Endodermal cell (in vitro differentiated cells): Measurements from ENCODE around the gene LILRB5. TPM values are rescaled to one million over a fixed set of nuclear protein-coding genes. Genes with fewer than 3 reads are reported as not detected.
"Not testable (repeated sequence)": the region's sequence is repeated elsewhere in the genome, so short reads cannot be mapped to it uniquely, and the experiment has no call there.

Experiments
- DNase-seq: peaks from one replicate; pipeline ENCODE4 v3.0.0-alpha.2; 2017
- H3K27ac ChIP-seq: 2 replicates; pipeline ENCODE4 v1.5.1; 2013; ENCODE audit warnings: mild to moderate bottlenecking, low read depth, low read length, moderate library complexity
- H3K27me3 ChIP-seq: 2 replicates; pipeline ENCODE4 v1.6.1; 2013; ENCODE audit warnings: mild to moderate bottlenecking, low read length, moderate library complexity; ENCODE audit not compliant: insufficient read depth, control insufficient read depth, poor library complexity, severe bottlenecking
- H3K36me3 ChIP-seq: 2 replicates; pipeline ENCODE4 v1.7.0; 2013; ENCODE audit warnings: mild to moderate bottlenecking, low read length, moderate library complexity; ENCODE audit not compliant: control insufficient read depth, insufficient read depth
- H3K4me1 ChIP-seq: one replicate; pipeline ENCODE4 v1.7.0; 2013; ENCODE audit warnings: low read length; ENCODE audit not compliant: control insufficient read depth, insufficient read depth
- H3K4me3 ChIP-seq: 2 replicates; pipeline ENCODE4 v1.5.1; 2013; ENCODE audit warnings: mild to moderate bottlenecking, low read length, moderate library complexity
- H3K9ac ChIP-seq: 2 replicates; pipeline ENCODE4 v1.6.1; 2013; ENCODE audit warnings: mild to moderate bottlenecking, low read length, moderate library complexity; ENCODE audit not compliant: poor library complexity, severe bottlenecking; ENCODE audit errors: extremely low read depth
- H3K9me3 ChIP-seq: 2 replicates; pipeline ENCODE4 v1.6.1; 2013; ENCODE audit warnings: mild to moderate bottlenecking, low read length, moderate library complexity; ENCODE audit not compliant: control insufficient read depth
- H3K27ac Mint-ChIP-seq: 2 replicates; pipeline ENCODE4 v1.8.0; 2020; ENCODE audit warnings: mixed read lengths
- H3K27me3 Mint-ChIP-seq: 2 replicates; pipeline ENCODE4 v1.8.0; 2021; ENCODE audit warnings: mild to moderate bottlenecking, mixed read lengths; ENCODE audit not compliant: insufficient read depth
- H3K36me3 Mint-ChIP-seq: 2 replicates; pipeline ENCODE4 v1.8.0; 2020; ENCODE audit warnings: low read depth, mixed read lengths
- H3K4me1 Mint-ChIP-seq: 2 replicates; pipeline ENCODE4 v1.8.0; 2020; ENCODE audit warnings: mixed read lengths
- H3K4me3 Mint-ChIP-seq: 2 replicates; pipeline ENCODE4 v1.8.0; 2020; ENCODE audit warnings: mild to moderate bottlenecking, moderate library complexity, mixed read lengths
- H3K9me3 Mint-ChIP-seq: 2 replicates; pipeline ENCODE4 v1.8.0; 2020; ENCODE audit warnings: mild to moderate bottlenecking, mixed read lengths
- CTCF ChIP-seq: fragments of 200-600 bp; sonication (generic); conservative IDR thresholded peaks from 2 replicates; pipeline ENCODE4 v1.5.0; 2021; ENCODE audit warnings: antibody characterized with exemption, mild to moderate bottlenecking
- WGBS, 2 experiments: methylation state at CpG; one replicate each; pipeline versions ENCODE4 v1.1.5 to v1.1.7; 2013; ENCODE audit warnings: missing lambda C conversion rate in 2 of 2, mixed read lengths in 1 of 2; ENCODE audit not compliant: insufficient coverage in 1 of 2, insufficient read length in 1 of 2; 5-methylcytosine and 5-hydroxymethylcytosine counted together
- total RNA-seq, 2 donors: library from RNA; stranded (reverse); fragmentation: NEBNext Ultra II Directional in 1 of 2; extraction: Animal tissue kit (Norgen Biotek cat#: 25700) in 1 of 2; gene quantifications; 2 replicates in 1 of 2; 3 replicates in 1 of 2; pipeline ENCODE4 v1.2.1, GENCODE V29; 2021

Gene LILRB5
- total RNA-seq, 2 donors from 2014 or later: not detected

DNA sequence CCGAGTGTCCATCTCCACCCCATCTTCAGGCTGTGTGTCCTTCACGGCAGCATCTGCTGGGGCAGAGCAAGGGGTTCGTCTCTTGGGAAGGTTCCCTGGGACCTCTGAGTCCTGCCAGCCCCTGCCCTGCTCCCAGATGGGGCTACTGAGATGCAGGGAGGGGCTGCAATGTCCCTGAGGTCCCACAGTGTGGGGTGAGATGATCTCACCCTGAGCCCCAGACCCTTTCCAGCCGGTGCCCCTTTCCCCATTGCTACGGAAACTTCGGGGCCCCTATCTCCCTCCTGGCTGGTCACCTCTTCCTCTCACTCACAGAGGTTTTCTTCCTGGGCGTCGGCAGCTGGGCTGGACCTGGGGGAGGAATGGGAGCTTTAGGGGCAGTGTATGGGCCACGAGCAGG, 18.9 kb upstream of the LILRB5 start:
- H3K27ac Mint-ChIP-seq: no peak overlapping the region
- no peaks in the 10 kb centered on the region for H3K9me3 Mint-ChIP-seq
- H3K4me3 Mint-ChIP-seq: no peak overlapping the region
- no peak overlapping the region for H3K9ac ChIP-seq
- H3K27me3 Mint-ChIP-seq: peaks cover 24% of the 10 kb centered on the region
- WGBS, 2 experiments: 91% methylated on average over 6 of the region's 9 CpGs; no CpG with 5 or more reads in 1 of the 2 experiments
- no peak for DNase-seq
- no peaks in the 10 kb centered on the region for H3K4me1 ChIP-seq
- no peak overlapping the region for H3K4me3 ChIP-seq
- H3K27ac ChIP-seq: no peak overlapping the region
- no peaks in the 10 kb centered on the region for H3K27me3 ChIP-seq
- no peaks in the 10 kb centered on the region for H3K36me3 ChIP-seq
- H3K4me1 Mint-ChIP-seq: no peaks in the 10 kb centered on the region
- no peak for TF ChIP-seq CTCF
- no peaks in the 10 kb centered on the region for H3K36me3 Mint-ChIP-seq
- H3K9me3 ChIP-seq: no peaks in the 10 kb centered on the region

GRCh38 chr19:54274516-54274915, 17.4 kb upstream of the LILRB5 start:
- not testable (repeated sequence) for H3K4me1 Mint-ChIP-seq, H3K36me3 ChIP-seq, H3K4me3 Mint-ChIP-seq, H3K9me3 Mint-ChIP-seq, H3K36me3 Mint-ChIP-seq, H3K9ac ChIP-seq, H3K27ac Mint-ChIP-seq, H3K27ac ChIP-seq, H3K27me3 ChIP-seq, H3K4me3 ChIP-seq, H3K9me3 ChIP-seq, H3K4me1 ChIP-seq
- 84 to 100% methylated on average over 1 to 9 of the region's 9 CpGs for WGBS, 2 experiments
- peak; percentile 37 for DNase-seq
- peaks cover 18% of the 10 kb centered on the region for H3K27me3 Mint-ChIP-seq

DNA sequence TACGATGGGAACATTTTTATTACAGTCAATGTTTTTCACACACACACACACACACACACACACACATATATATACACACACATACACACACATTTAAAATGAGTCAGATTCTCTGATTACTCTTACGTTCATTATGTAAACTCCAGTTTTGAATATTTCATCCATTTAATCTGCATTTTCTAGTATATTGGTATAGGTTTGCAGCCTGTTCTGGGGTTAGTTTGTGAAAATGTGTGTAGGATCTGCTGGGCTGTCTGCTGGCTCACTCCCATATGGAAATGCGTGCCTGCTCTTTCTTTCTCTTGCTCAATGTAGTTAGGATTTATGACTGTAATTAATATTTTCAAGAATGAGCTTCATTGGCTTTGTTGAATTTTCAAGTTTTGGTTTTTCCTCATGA, 16.7 kb upstream of the LILRB5 start:
- H3K36me3 ChIP-seq: no peaks in the 10 kb centered on the region
- Mint-ChIP-seq H3K36me3 (no peaks in the 10 kb centered on the region), H3K27ac (no peak overlapping the region), H3K27me3 (peaks cover 14% of the 10 kb centered on the region), H3K4me1 (no peaks in the 10 kb centered on the region), H3K4me3 (no peak overlapping the region), H3K9me3 (no peaks in the 10 kb centered on the region)
- no peak for TF ChIP-seq CTCF
- H3K4me3 ChIP-seq: no peak overlapping the region
- peaks cover 10% of the 10 kb centered on the region for H3K27me3 ChIP-seq
- H3K9ac ChIP-seq: no peak overlapping the region
- WGBS, 2 experiments: 100% methylated on average over 1 to 2 of the region's 3 CpGs
- H3K4me1 ChIP-seq: no peaks in the 10 kb centered on the region
- no peak overlapping the region for H3K27ac ChIP-seq
- DNase-seq: no peak
- H3K9me3 ChIP-seq: no peaks in the 10 kb centered on the region

GRCh38 chr19:54272181-54272580, 15.1 kb upstream of the LILRB5 start:
- not testable (repeated sequence) for DNase-seq, H3K27ac Mint-ChIP-seq, H3K4me3 ChIP-seq, H3K4me3 Mint-ChIP-seq, H3K36me3 ChIP-seq, H3K27ac ChIP-seq, H3K36me3 Mint-ChIP-seq, H3K4me1 ChIP-seq, H3K9me3 ChIP-seq, H3K4me1 Mint-ChIP-seq, H3K9ac ChIP-seq, H3K9me3 Mint-ChIP-seq
- peaks cover 22% of the 10 kb centered on the region for H3K27me3 ChIP-seq
- peaks cover 23% of the 10 kb centered on the region for H3K27me3 Mint-ChIP-seq
- WGBS, 2 experiments: 86 to 100% methylated on average over 2 to 5 of the region's 5 CpGs

DNA sequence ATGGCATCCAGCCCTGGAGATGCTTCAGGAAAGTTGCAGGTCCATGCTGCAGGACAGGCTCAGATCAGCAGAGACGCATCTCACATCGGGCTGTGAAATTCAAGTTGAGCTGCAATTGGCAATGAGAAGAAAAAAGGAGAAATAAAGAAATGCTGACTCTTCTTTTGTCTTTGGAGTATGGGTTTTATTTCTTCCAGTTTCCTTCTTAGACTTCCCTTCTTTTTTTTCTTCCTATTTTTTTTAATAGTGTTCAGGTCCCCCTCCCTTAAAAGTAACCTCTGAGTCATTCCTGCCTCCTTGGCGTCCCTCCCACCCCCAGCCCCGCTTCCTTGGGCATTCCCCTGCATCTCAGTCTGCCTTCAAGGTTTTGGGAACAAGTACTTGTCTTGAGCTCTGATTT, 14.5 kb upstream of the LILRB5 start:
- not testable (repeated sequence) for H3K27ac Mint-ChIP-seq, H3K9me3 Mint-ChIP-seq
- WGBS, 2 experiments: 77% methylated on average over 3 of the region's 4 CpGs; no CpG with 5 or more reads in 1 of the 2 experiments

More for the DNA sequence above, 14.5 kb upstream of the LILRB5 start:
- H3K4me1 ChIP-seq, H3K4me3 ChIP-seq, H3K27ac ChIP-seq, H3K36me3 ChIP-seq, H3K4me3 Mint-ChIP-seq, H3K9ac ChIP-seq, H3K4me1 Mint-ChIP-seq, H3K36me3 Mint-ChIP-seq, DNase-seq, H3K9me3 ChIP-seq: not testable (repeated sequence)
- peaks cover 23% of the 10 kb centered on the region for H3K27me3 Mint-ChIP-seq
- H3K27me3 ChIP-seq: peaks cover 22% of the 10 kb centered on the region
